GM23338 (cell line): ENCODE measurements around the gene MAST4. TPM values are rescaled to one million over a fixed set of nuclear protein-coding genes. Genes with fewer than 3 reads are reported as not detected.

ENCODE experiments used
- ATAC-seq: fragments of 200-7000 bp; cut with Tn5 transposase; 3 replicates; pipeline ENCODE4 v1.9.1; 2020
- DNase-seq: peaks from one replicate; pipeline ENCODE4 v3.0.0-alpha.2; 2015; ENCODE audit warnings: low spot score
- H2AFZ ChIP-seq: fragments of 200-600 bp; sonication (generic); 2 replicates; pipeline ENCODE4 v1.8.0; 2016; ENCODE audit warnings: antibody characterized with exemption, mild to moderate bottlenecking, moderate library complexity
- H3F3A ChIP-seq: fragments of 200-600 bp; sonication (generic); replicated peaks from 2 replicates; pipeline ENCODE4 v1.8.0; 2017; ENCODE audit warnings: antibody characterized with exemption, mixed run types, low read depth
- H3K27ac ChIP-seq: fragments of 200-600 bp; sonication (generic); 2 replicates; pipeline ENCODE4 v1.6.1; 2016; ENCODE audit warnings: low read depth
- H3K27me3 ChIP-seq: fragments of 200-600 bp; sonication (generic); 2 replicates; pipeline ENCODE4 v1.8.0; 2016; ENCODE audit warnings: mild to moderate bottlenecking, mixed run types, moderate library complexity; ENCODE audit not compliant: insufficient read depth
- H3K36me3 ChIP-seq: fragments of 200-600 bp; sonication (generic); 2 replicates; pipeline ENCODE4 v1.8.0; 2016; ENCODE audit warnings: mild to moderate bottlenecking; ENCODE audit not compliant: insufficient read depth
- H3K4me1 ChIP-seq: fragments of 200-600 bp; sonication (generic); 2 replicates; pipeline ENCODE4 v1.8.0; 2016; ENCODE audit warnings: mild to moderate bottlenecking, moderate library complexity; ENCODE audit not compliant: insufficient read depth
- H3K4me2 ChIP-seq: fragments of 200-600 bp; sonication (generic); 2 replicates; pipeline ENCODE4 v1.7.1; 2017; ENCODE audit warnings: mixed run types
- H3K4me3 ChIP-seq: fragments of 200-600 bp; sonication (generic); 2 replicates; pipeline ENCODE4 v1.6.1; 2016; ENCODE audit warnings: mixed run types
- H3K79me2 ChIP-seq: fragments of 200-600 bp; sonication (generic); replicated peaks from 2 replicates; pipeline ENCODE4 v1.8.0; 2017; ENCODE audit warnings: mild to moderate bottlenecking; ENCODE audit not compliant: insufficient read depth
- H3K9me2 ChIP-seq: fragments of 200-600 bp; sonication (generic); 2 replicates; pipeline ENCODE4 v1.8.0; 2017; ENCODE audit not compliant: insufficient read depth
- H4K20me1 ChIP-seq: fragments of 200-600 bp; sonication (generic); replicated peaks from 2 replicates; pipeline ENCODE4 v1.8.0; 2017; ENCODE audit warnings: mild to moderate bottlenecking; ENCODE audit not compliant: insufficient read depth
- H3K27ac Mint-ChIP-seq: 2 replicates; pipeline ENCODE4 v1.8.0; 2020; ENCODE audit warnings: inconsistent platforms, mild to moderate bottlenecking, moderate library complexity, mixed read lengths
- H3K27me3 Mint-ChIP-seq: 3 replicates; pipeline ENCODE4 v1.8.0; 2022; ENCODE audit warnings: low read depth, mild to moderate bottlenecking, moderate library complexity, mixed read lengths, inconsistent platforms; ENCODE audit not compliant: insufficient read depth, poor library complexity
- H3K36me3 Mint-ChIP-seq: 3 replicates; pipeline ENCODE4 v1.8.0; 2021; ENCODE audit warnings: low read depth, mild to moderate bottlenecking, inconsistent platforms, moderate library complexity, mixed read lengths
- H3K4me1 Mint-ChIP-seq: 3 replicates; pipeline ENCODE4 v1.8.0; 2020; ENCODE audit warnings: mild to moderate bottlenecking, inconsistent platforms, mixed read lengths
- H3K4me3 Mint-ChIP-seq: 3 replicates; pipeline ENCODE4 v1.8.0; 2021; ENCODE audit warnings: moderate library complexity, mild to moderate bottlenecking, inconsistent platforms, mixed read lengths
- H3K9me3 Mint-ChIP-seq: 3 replicates; pipeline ENCODE4 v1.8.0; 2020; ENCODE audit warnings: moderate library complexity, mild to moderate bottlenecking, inconsistent platforms, mixed read lengths
- CREB1 ChIP-seq: fragments of 250-450 bp; sonication (Bioruptor Pico); IDR thresholded peaks from 2 replicates; pipeline ENCODE4 v1.5.0; 2020; ENCODE audit warnings: low read depth, mild to moderate bottlenecking, moderate library complexity
- EZH2 ChIP-seq: fragments of 200-600 bp; sonication (generic); IDR thresholded peaks from one replicate; pipeline ENCODE4 v1.8.0; 2017; ENCODE audit warnings: antibody characterized with exemption, mild to moderate bottlenecking, low read depth; ENCODE audit not compliant: unreplicated experiment
- STAT1 ChIP-seq: IDR thresholded peaks from one replicate; pipeline ENCODE4 v1.6.1; 2016; ENCODE audit warnings: antibody characterized with exemption; ENCODE audit not compliant: unreplicated experiment
- polyA plus RNA-seq: library from polyadenylated mRNA; unstranded; fragments of >200 nt; fragmentation: Nextera tagmentation; extraction: Ambion mirVana; gene quantifications from 2 replicates; pipeline ENCODE4 v1.2.1, GENCODE V29; 2016
- total RNA-seq: library from RNA; depleted of rRNA; stranded (reverse); fragments of >200 nt; shearing (Covaris generic); gene quantifications from 2 replicates; pipeline ENCODE4 v1.2.3, GENCODE V29; 2014
- TF ChIP-seq, protein P1 (sequence below): fragments of 250-450 bp; sonication (Bioruptor Pico); IDR thresholded peaks from 2 replicates; pipeline ENCODE4 v1.5.0; 2020; ENCODE audit warnings: mild to moderate bottlenecking, moderate library complexity
- TF ChIP-seq, protein P2 (sequence below): IDR thresholded peaks from one replicate; pipeline ENCODE4 v1.6.1; 2018; ENCODE audit warnings: antibody characterized with exemption; ENCODE audit not compliant: unreplicated experiment
- TF ChIP-seq, protein P3 (sequence below), 2 experiments: fragments of 200-600 bp in 1 of 2; sonication (generic) in 1 of 2; conservative IDR thresholded peaks; 2 replicates each; pipeline versions ENCODE4 v1.5.1 to v1.6.1; 2016 to 2017; ENCODE audit warnings: antibody characterized with exemption in 2 of 2, low read depth in 2 of 2, mild to moderate bottlenecking in 2 of 2, moderate library complexity in 1 of 2

Gene MAST4
- total and polyA plus RNA-seq, 2 experiments from 2014 or later: 3.6 to 8.5 TPM

DNA sequence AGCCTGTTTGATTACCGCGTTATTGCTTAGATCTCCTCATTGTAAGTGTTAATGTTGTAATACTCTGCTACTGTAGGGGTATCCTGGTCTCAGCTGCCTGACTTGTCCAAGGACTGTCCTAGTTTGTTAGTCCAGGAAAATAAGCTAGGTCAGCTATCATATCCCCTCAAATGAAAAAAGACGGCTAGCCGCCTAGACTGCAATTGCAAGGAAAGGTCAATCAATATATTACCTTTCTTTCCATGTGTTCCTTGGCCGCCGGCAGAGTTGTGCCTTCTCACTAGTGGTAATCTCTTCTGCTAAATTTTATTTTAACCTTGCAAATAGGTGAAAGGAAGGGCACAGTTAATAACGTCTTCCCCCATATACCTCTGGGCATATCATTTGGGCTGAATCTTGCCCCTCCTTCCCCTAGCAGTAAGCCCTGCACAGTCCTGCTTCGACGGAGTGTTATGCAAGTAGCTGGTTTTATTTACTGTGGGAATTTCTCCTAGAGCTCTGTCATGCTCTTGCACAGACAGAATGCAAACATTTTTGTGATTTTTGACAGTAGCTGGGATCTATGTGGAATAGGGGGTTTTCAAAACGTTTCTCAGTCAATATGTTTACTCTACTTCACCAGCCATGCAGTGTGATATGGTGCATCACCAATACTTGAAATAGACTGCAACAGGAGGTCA, 288.5 kb downstream of the MAST4 start:
- Mint-ChIP-seq H3K4me3 (no peak overlapping the region), H3K9me3 (no peaks in the 10 kb centered on the region), H3K36me3 (no peaks in the 10 kb centered on the region), H3K27ac (no peak overlapping the region), H3K4me1 (peaks cover 4% of the 10 kb centered on the region; the same call in 1 of the 3 replicates), H3K27me3 (no peaks in the 10 kb centered on the region)
- ATAC-seq (no peak), DNase-seq (no peak)
- H3K9me2 ChIP-seq: no peaks in the 10 kb centered on the region; the same call in 1 of the 2 replicates
- H3K27ac ChIP-seq: no peak overlapping the region
- no peaks in the 10 kb centered on the region for H3K79me2 ChIP-seq
- no peak for TF ChIP-seq EZH2
- TF ChIP-seq, protein P1, sequence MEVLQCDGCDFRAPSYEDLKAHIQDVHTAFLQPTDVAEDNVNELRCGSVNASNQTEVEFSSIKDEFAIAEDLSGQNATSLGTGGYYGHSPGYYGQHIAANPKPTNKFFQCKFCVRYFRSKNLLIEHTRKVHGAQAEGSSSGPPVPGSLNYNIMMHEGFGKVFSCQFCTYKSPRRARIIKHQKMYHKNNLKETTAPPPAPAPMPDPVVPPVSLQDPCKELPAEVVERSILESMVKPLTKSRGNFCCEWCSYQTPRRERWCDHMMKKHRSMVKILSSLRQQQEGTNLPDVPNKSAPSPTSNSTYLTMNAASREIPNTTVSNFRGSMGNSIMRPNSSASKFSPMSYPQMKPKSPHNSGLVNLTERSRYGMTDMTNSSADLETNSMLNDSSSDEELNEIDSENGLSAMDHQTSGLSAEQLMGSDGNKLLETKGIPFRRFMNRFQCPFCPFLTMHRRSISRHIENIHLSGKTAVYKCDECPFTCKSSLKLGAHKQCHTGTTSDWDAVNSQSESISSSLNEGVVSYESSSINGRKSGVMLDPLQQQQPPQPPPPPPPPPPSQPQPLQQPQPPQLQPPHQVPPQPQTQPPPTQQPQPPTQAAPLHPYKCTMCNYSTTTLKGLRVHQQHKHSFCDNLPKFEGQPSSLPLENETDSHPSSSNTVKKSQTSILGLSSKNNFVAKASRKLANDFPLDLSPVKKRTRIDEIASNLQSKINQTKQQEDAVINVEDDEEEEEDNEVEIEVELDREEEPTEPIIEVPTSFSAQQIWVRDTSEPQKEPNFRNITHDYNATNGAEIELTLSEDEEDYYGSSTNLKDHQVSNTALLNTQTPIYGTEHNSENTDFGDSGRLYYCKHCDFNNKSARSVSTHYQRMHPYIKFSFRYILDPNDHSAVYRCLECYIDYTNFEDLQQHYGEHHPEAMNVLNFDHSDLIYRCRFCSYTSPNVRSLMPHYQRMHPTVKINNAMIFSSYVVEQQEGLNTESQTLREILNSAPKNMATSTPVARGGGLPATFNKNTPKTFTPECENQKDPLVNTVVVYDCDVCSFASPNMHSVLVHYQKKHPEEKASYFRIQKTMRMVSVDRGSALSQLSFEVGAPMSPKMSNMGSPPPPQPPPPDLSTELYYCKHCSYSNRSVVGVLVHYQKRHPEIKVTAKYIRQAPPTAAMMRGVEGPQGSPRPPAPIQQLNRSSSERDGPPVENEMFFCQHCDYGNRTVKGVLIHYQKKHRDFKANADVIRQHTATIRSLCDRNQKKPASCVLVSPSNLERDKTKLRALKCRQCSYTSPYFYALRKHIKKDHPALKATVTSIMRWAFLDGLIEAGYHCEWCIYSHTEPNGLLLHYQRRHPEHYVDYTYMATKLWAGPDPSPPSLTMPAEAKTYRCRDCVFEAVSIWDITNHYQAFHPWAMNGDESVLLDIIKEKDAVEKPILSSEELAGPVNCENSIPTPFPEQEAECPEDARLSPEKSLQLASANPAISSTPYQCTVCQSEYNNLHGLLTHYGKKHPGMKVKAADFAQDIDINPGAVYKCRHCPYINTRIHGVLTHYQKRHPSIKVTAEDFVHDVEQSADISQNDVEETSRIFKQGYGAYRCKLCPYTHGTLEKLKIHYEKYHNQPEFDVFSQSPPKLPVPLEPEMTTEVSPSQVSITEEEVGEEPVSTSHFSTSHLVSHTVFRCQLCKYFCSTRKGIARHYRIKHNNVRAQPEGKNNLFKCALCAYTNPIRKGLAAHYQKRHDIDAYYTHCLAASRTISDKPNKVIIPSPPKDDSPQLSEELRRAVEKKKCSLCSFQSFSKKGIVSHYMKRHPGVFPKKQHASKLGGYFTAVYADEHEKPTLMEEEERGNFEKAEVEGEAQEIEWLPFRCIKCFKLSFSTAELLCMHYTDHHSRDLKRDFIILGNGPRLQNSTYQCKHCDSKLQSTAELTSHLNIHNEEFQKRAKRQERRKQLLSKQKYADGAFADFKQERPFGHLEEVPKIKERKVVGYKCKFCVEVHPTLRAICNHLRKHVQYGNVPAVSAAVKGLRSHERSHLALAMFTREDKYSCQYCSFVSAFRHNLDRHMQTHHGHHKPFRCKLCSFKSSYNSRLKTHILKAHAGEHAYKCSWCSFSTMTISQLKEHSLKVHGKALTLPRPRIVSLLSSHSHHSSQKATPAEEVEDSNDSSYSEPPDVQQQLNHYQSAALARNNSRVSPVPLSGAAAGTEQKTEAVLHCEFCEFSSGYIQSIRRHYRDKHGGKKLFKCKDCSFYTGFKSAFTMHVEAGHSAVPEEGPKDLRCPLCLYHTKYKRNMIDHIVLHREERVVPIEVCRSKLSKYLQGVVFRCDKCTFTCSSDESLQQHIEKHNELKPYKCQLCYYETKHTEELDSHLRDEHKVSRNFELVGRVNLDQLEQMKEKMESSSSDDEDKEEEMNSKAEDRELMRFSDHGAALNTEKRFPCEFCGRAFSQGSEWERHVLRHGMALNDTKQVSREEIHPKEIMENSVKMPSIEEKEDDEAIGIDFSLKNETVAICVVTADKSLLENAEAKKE: no peak
- TF ChIP-seq, protein P2, sequence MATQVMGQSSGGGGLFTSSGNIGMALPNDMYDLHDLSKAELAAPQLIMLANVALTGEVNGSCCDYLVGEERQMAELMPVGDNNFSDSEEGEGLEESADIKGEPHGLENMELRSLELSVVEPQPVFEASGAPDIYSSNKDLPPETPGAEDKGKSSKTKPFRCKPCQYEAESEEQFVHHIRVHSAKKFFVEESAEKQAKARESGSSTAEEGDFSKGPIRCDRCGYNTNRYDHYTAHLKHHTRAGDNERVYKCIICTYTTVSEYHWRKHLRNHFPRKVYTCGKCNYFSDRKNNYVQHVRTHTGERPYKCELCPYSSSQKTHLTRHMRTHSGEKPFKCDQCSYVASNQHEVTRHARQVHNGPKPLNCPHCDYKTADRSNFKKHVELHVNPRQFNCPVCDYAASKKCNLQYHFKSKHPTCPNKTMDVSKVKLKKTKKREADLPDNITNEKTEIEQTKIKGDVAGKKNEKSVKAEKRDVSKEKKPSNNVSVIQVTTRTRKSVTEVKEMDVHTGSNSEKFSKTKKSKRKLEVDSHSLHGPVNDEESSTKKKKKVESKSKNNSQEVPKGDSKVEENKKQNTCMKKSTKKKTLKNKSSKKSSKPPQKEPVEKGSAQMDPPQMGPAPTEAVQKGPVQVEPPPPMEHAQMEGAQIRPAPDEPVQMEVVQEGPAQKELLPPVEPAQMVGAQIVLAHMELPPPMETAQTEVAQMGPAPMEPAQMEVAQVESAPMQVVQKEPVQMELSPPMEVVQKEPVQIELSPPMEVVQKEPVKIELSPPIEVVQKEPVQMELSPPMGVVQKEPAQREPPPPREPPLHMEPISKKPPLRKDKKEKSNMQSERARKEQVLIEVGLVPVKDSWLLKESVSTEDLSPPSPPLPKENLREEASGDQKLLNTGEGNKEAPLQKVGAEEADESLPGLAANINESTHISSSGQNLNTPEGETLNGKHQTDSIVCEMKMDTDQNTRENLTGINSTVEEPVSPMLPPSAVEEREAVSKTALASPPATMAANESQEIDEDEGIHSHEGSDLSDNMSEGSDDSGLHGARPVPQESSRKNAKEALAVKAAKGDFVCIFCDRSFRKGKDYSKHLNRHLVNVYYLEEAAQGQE: no peak
- TF ChIP-seq STAT1: no peak
- TF ChIP-seq, protein P3, sequence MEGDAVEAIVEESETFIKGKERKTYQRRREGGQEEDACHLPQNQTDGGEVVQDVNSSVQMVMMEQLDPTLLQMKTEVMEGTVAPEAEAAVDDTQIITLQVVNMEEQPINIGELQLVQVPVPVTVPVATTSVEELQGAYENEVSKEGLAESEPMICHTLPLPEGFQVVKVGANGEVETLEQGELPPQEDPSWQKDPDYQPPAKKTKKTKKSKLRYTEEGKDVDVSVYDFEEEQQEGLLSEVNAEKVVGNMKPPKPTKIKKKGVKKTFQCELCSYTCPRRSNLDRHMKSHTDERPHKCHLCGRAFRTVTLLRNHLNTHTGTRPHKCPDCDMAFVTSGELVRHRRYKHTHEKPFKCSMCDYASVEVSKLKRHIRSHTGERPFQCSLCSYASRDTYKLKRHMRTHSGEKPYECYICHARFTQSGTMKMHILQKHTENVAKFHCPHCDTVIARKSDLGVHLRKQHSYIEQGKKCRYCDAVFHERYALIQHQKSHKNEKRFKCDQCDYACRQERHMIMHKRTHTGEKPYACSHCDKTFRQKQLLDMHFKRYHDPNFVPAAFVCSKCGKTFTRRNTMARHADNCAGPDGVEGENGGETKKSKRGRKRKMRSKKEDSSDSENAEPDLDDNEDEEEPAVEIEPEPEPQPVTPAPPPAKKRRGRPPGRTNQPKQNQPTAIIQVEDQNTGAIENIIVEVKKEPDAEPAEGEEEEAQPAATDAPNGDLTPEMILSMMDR (conservative IDR thresholded peaks at IDR 0.05; ENCODE audit: low read depth in 2 of 2): no peak
- TF ChIP-seq CREB1 (CRISPR knock-in tag): no peak
- H3K36me3 ChIP-seq: no peaks in the 10 kb centered on the region
- H3F3A ChIP-seq: no peaks in the 10 kb centered on the region
- 0 out of 2 replicates have a peak, but pooled peaks cover 3% of the 10 kb centered on the region for H3K4me1 ChIP-seq
- H3K4me2 ChIP-seq: no peak overlapping the region
- H3K4me3 ChIP-seq: no peak overlapping the region
- H3K27me3 ChIP-seq: no peaks in the 10 kb centered on the region
- no peak overlapping the region for H2AFZ ChIP-seq
- H4K20me1 ChIP-seq: no peaks in the 10 kb centered on the region
